ENCODE data around the gene XK.

Gene XK

GRCh38 chrX:37781081-37781480, 95.5 kb downstream of the XK start:
- Histone ChIP-seq H3F3A (ENCODE audit: insufficient read depth) (peaks cover 32% of the 10 kb centered on the region), H3K36me3 (ENCODE audit: low read length) (no peaks in the 10 kb centered on the region), H3K27ac (ENCODE audit: low read depth, low read length) (peak overlapping the region; percentile 95), H3K79me2 (ENCODE audit: insufficient read depth, low read length) (peaks cover 15% of the 10 kb centered on the region; the same call in 1 of the 2 replicates), H3K9me2 (replicated peaks; ENCODE audit: insufficient read depth, low read length) (no peaks in the 10 kb centered on the region), H3K9ac (ENCODE audit: low read length) (peak overlapping the region; percentile 54), H3K9me3 (ENCODE audit: insufficient read depth, low read length) (no peaks in the 10 kb centered on the region), H3K27me3 (ENCODE audit: low read length) (no peaks in the 10 kb centered on the region), H3K4me3 (ENCODE audit: insufficient read depth, low read length, poor library complexity, severe bottlenecking) (peak overlapping the region; percentile 46), H2AFZ (ENCODE audit: low read depth, low read length, severe bottlenecking) (no peak overlapping the region), H3K4me2 (ENCODE audit: low read depth, low read length, poor library complexity, severe bottlenecking) (peak overlapping the region; percentile 73), H4K20me1 (ENCODE audit: low read depth, low read length) (no peaks in the 10 kb centered on the region)
- TF ChIP-seq CTCF (IDR thresholded peaks at IDR 0.05; ENCODE audit: insufficient read depth, low read length, poor library complexity, severe bottlenecking) (no peak), EZH2phosphoT487 (conservative IDR thresholded peaks at IDR 0.05; ENCODE audit: low read length) (no peak)

All from SU-DHL-6 (cell line).